Glomerular endothelial cell (primary cell): Measurements from ENCODE around the gene TSPAN10. TPM values are rescaled to one million over a fixed set of nuclear protein-coding genes. Genes with fewer than 3 reads are reported as not detected.
"Not testable (repeated sequence)": the region's sequence is repeated elsewhere in the genome, so short reads cannot be mapped to it uniquely, and the experiment has no call there.

Experiments
- DNase-seq: peaks from one replicate; pipeline ENCODE4 v3.0.0-alpha.2; 2011; ENCODE audit warnings: low read depth, low spot score; ENCODE audit errors: extremely low read depth
- total RNA-seq: library from RNA; depleted of rRNA; stranded (reverse); fragments of >200 nt; gene quantifications from 2 replicates; pipeline ENCODE4 v1.2.3, GENCODE V29; 2015

Gene TSPAN10
- 0.18 and 0.44 TPM in 2 replicates for total RNA-seq

DNA sequence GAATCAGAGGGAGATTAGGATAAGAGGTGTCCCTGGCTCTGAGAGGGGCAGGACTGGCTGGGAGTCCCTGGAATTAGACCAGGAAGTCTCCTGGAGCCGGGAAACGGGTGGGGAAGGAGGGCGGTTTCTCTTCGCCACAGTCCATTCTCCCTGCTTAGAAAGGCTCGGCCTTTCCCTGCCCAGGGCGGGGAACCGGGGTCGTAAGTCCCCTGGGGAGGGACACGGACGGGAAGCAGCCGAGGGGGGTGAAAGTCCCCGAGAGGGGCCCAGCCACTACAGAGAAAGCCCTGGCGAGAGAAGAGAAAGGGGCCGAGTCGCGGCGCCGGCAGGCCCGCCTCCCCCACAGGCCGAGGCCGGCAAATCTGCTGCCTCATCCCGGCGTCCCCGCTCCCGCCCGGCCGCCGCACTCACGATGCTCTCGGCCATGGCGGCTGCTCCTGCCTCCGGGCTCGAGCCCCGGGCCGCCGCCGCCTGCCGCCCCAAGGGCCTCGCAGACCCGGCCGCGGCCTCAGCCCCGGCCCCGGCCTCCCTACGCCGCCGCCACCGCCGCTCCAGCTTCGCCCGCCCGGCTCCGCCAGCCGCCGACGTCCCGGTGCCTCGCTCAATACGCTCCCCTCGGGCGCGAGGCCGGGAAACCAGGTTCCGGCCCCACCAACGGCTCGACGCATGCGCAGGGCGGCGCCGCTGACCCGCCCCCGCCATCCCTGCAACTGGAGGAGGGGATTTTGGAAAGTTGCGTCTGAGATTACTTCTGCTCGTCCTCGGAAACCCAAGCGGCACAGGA, at the start of gene TSPAN10, which contains the start of gene NPLOC4:
TSS of gene TSPAN10 (plus strand) at position 692 of the 784 bp plus-strand sequence. CDS start 5,217 bp downstream, outside the sequence.
TSS of gene NPLOC4 (minus strand) at position 608 of the 784 bp plus-strand sequence. CDS start at position 426, 182 bp downstream.
- DNase-seq = peak; percentile 9

DNA sequence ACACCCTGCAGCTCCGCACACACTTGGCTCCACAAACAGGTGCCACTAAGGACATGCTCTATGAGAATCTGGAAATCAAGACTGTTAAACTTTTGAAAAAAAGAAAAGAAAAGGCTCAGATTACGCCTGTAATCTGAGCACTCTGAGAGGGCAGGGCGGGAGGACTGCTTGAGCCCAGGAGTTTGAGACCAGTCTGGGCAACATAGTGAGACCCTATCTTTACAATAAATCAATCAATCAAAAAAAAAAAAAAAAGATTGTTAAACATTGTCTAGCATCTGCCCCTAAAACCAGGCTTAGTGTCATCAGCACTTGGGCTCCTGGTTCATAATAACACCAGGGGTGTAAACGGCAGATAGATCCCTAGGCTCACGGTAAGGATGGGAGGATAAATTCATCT, 47.4 kb upstream of the TSPAN10 start:
- no peak for DNase-seq

DNA sequence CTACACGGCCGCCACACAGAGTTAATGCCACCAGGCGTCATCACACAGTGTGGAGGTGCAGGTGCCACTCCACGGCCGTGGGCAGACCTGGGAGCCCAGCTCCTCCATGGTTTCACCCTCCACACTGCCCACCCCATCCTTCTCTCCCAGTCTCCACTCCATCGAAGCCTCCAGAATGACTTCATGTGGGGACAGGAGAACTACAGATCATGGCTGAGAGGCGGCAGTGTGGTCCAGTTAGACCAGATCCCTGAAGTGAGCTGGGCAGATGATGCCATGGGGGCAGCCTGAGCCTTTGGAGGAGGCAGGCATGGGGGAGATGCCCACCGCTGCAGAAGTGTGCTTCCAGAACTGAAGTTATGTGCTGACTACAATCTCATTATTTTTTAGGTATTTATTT, 46.9 kb upstream of the TSPAN10 start:
- DNase-seq = no peak

DNA sequence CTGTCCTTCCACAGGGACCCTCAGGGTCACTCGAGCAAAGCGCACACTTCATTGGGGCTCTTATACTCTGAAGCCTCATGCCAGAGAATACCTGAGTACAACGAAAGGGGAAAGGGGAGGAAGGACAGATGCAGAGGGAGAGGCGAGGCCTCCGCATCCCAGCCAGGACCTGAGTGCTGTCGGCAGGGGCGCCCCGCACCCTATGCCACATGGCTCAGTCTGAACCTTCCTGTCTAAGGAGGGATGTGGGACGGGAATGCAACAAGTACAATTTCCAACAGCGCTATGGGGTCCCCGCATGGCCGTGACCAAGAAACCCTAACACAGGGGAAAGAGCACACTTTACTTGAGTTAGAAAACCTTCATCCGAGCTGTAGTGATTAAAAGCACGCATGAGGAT, 45.0 kb upstream of the TSPAN10 start:
- no peak for DNase-seq

DNA sequence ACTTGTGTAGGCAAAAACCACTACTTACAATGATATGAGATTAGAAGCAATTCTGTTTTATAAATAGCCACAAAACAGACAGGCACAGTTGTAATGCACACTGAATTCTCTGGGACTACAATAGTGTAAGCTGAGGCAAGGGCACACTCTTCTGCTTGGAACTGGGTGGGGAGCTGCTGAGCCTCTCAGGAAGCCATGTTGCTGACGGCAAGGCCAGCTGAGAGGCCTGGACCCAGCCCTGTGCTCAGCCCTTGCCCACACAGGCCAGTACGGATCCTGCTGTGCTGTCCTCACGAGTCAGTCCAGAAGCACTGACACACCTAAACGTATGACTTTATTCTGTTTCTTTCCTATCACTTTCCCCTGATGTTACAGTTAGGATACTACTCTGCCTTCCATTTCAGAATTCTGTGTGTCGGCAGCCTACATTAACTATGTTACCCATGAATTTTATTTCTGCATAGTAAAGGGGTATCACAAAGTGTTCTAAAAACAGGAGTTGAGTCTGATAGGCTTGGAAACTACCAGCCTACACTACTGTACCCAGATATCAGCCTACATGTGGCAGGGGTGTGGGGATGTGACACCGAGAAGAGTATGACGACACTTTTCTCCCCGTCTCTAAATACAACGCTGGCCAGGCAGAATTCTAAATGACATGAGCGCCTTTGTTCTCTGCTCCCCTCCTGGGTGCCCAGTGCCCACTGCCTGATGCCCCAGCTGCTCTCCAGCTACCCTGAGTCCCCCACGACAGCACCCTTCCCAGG, 43.7 kb upstream of the TSPAN10 start:
- no peak for DNase-seq

DNA sequence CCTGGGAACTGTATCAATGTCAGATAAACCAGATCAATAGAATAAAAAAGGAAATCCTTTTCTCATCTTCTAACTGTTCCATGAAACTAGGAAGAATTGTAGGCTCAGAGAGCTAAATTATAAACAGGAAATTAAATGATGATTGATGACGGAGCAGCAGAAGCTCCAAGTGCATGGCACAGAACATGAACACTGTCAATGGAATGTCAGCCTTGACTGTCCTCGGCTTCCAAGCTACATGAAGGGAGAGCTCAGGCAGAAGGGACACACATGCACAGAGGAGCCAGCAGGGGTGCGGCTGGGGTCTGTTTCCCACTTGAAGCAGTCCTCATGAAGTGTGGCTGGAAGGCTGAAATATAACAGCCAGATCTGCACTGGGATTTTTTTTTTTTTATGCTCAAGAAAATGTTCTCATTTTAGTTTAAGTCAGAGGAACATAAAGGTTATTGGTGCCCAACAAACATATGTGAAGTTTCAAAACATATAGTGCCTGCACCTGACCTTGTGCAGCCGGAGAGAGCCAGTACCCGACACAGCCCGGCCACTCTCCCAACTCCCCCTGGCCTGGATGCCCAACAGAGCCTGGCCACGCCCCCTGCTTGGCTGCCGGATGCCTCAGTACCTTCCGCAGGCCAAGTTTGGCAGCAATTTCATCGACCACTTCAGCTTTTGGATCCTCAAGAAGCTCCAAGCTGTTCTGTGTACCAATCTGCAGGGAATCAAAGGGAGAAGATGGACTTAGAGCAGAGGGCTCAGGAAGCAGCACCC, 37.1 kb upstream of the TSPAN10 start:
- no peak for DNase-seq

DNA sequence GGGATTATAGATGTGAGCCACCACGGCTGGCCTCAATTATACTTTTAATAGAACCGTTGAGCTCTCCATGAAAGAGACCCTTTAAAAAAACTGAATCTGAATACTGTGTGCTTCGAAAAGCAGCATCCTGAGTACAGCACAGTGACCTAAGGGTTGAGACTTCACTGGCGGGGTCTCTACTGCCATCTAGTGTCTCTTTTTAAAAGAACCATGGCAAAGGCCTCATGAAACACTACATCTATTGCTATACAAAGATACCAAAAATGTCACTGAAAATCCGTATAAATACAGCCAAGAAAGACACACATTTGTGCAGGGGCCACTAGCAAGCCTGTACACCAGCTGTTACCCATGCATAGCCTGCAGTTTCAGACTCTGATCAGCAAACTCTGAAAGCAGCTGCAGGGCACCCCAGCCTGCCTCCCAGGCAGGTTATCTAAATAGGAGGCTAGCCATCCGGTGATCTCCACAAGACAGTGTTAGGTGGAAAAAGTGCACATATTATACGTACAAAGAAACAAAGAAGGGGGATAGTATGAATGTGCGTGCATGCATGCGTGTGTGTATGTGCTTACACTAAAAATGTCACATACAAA, 35.4 kb upstream of the TSPAN10 start:
- DNase-seq = peak; percentile 56

DNA sequence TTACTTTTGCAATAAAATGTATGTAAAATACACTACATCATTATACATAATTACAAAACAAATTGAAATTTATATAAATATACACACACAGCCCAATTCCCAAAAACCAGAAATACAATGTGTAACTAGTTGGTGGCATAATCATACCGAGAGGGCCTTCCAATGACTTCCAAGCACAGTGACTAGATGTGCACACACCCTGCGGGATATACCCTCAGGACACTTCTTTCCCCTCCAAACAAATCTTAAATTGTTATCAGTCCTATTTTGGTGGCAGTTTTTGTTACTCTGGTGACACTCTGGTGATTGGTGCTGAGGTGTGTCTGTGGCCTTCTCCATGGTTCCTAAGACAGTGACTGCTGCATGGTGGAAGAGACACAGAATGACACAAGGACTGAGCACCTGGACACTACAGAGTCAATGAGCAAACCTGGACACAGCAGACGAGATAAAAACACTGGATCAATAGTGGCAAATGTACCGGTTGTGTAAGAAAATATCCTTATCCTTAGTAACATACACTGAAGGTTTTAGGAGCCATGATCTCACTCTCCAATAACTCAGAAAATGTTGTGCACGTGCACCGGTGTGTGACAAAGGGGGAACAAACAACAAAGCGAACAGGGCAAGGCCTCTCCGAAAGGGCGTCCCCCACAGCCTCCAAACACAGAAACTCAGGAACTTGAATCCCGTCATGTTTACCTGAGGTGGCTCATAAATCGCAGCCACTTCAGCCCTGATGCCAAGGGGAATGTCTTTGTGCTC, 33.0 kb upstream of the TSPAN10 start:
- DNase-seq = no peak

DNA sequence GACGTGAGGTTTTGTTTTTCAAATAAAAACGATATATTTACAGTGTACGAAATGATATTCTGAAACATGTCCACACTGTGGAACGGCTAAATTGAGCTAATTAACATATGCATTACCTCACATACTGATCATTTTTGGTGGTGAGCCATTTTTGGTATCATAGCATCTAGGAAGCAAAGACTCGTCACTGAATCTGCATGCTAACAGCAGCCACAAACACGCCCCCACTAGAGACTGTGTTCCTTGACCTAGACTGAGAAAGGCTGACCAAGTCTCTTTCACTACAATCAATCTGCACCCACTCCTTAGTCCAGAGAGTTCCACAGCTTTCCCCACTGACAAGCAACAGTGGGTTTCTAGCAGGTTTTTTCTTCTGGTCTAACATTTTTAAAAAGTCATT, 29.6 kb upstream of the TSPAN10 start:
- DNase-seq = no peak

DNA sequence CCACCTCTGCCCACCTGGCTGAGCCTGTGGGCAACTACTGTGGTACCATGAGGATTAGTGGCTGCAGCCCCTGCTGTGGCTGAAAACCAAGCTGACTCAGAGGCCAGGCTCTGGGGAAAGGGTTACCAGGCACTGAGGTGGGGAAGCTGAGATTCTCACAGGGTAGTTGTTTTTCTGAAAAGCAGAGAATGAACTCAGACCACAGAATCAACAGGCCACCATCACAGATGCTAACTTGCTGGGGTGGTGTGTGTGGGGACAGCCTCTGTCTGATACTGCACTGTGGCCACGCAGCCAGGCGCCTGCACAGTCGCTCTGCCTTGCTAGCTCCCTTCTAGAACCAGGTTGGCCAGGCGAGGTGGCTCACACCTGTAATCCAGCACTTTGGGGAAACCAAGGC, 28.9 kb upstream of the TSPAN10 start:
- DNase-seq = no peak

DNA sequence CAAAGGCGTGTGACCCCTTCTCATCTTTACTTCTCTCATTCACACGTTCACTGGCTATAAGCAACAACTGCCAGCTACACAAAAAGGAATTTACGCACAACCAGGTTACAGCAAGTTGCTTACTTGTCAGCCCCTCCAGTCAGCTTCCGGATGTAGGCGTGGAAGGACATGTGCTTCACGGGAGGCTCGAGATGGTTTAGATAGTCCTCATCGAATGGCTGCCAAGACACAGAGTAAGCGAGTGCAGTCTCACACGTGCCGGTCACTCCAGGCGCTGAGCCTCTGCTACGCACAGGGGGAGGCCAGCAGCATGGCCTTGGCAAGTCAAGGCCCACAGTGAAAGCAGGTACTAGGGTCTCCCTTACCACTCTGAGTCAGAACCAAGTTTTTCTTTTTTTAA, 28.4 kb upstream of the TSPAN10 start:
- DNase-seq = no peak

DNA sequence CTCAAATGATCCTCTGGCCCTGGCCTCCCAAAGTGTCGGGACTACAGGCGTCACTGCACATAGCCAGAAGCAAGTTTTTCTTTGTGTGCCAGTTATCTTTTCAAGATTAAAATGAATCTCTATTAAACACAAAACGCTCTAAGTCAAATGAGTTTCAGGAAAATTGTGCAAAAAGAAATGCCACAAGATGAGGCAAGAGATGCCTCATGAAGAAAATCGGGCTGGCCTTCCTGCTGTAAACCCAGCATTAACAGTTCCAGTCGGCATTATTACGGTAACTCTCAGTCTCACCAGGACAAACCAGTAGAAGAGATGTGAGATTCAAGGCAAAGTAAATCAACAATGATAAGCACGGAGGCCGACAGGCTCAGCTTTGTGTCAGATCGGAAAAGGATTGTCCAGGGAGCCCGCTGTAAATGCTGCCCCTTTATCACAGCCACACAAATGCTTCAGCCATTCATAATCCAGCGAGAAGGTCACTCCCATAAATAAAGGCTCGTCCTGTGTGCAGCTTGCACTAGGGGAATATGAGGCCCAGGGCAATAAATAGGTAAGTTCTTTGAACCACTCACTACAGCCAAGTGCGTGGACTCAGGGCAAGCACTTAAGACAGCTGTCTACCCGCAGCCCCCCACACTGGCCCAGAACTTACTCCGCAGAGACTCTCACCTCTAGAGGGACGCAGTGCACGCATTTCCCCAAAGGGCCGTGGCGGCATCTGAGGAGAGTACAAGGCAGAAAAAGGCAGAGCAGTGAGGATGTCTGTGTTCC, 27.3 kb upstream of the TSPAN10 start:
- DNase-seq = no peak

DNA sequence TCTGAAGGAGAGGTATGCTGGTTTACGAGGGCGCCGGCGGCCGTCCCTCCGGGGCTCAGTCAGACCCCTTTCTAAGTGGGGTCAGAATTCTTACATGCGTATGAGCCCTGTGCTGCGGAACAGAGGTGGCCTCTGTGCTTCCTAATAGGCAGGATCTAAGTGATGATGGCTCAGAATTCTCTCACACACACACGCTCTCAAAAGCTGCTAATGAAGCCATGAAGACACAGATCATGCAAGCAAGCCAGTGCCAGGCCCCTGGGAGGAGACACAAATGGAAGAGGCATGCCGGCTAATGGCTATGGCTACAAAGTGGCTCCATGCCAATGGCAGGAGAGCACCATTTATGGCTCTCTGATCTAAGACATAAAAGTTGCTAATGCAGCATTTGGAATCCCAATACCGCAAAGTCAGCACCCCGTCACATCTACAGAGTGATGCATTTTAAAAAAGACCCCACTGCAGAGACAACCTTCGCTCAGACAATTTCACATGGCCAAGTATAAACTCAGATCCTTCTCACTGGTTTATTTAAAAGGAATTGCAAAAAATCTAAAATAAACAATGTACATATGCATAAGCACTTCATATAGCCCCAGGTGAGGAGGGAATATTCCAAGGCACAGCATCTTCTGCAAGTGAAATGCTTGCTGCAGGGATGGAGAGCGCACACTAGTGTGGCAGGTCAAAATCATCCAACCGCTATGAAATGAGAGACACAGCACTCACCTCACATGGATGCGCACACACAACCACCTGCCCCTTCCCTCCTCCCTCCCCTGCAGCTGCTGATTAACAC, 24.6 kb upstream of the TSPAN10 start:
- no peak for DNase-seq

DNA sequence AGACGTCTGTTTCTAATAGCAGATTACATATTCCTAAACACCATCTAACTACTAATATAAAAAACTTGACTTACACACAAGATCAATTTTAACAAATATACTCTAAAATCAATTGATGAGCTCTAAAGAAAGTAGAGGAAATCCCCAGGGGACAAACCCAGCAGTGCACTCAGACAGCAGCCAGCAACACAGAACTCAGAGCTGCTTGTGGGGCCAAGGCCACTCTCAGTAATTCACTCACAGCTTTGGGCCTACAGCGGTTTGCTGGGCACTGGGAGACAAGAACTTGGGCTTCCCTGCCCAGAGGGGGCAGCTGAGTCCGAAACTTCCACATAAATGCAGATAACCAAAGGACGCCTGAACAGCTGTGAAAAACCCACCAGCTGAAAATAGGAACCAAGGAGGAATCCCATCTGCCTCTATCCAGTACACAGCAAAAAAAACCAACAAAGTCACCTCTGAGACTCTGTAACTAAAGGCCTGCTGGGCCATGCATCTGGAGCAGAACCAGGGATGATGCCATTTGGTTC, 21.5 kb upstream of the TSPAN10 start:
- no peak for DNase-seq

DNA sequence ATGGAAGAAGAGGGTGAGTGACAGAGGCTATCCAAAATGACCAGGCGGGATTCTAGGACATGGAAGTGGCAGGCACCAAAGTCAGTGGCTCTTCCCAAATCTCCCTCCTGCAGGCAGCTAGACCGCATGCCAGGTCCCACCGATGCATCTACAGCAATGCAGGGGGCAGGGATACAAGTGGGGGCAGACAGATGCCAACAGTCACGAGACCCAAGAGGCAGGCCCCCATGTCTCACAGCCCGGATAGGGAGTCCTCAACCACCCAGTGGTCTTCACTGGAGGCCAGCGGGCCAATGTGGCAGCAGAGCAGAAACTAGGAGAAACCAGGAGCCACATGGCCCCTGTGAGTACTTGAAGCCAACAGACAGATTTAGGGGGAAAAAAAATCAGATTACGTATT, 20.1 kb upstream of the TSPAN10 start:
- no peak for DNase-seq

DNA sequence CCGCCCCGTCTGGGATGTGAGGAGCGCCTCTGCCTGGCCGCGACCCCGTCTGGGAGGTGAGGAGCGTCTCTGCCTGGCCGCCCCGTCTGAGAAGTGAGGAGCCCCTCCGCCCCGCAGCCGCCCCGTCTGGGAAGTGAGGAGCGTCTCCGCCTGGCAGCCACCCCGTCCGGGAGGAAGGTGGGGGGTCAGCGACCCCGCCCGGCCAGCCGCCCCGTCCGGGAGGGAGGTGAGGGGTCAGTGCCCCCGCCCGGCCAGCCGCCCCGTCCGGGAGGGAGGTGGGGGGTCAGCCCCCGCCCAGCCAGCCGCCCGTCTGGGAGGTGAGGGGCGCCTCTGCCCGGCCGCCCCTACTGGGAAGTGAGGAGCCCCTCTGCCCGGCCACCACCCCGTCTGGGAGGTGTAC, 18.7 kb upstream of the TSPAN10 start:
- not testable (repeated sequence) for DNase-seq

DNA sequence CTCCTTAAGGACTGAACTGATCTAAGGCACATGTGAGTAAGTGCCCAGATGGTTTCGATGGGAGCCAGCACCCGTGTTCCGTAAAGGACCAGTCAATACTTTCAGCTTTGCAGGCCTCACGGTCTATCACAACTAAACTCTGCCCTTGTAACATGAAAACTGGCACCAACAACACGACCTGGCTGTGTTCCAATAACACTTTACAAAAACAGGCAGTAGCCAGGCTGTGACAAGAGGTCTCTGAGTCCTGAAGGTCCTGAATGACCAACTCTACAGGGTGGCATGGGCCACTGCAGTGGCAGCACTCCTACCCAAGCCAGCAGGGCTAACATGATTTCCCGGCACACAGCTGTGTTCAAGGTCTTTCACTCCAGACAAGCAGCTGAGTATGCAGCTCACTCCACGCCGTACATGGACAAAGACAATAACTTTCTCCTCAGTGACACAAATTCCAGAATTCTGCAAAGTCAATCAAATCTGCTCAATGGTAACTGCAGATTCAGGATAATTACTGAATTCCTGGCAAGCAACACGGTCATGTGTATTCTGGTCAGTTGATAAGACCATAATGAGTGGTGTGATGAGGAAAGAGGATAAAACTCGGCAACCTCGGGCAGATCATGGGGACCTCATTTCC, 15.4 kb upstream of the TSPAN10 start:
- DNase-seq = no peak

DNA sequence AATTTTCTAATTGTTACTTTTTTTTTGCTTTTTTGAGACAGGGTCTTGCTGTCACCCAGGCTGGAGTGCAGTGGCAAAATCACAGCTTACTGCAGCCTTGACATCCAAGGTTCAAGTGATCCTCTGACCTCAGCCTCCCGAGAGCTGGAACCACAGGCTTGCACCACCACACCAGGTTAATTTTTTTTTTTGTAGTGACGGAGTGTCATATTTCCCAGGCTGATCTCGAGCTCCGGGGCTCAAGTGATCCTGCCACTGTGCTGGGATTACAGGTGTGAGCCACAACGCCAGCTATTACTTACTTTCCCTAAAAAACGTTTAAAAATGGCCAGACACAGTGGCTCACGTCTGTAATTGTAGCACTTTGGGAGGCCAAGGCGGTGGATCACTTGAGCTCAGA, 6.7 kb upstream of the TSPAN10 start:
- DNase-seq = no peak
